GM23338 (cell line): ENCODE data around the gene CRYL1. TPM values are rescaled to one million over a fixed set of nuclear protein-coding genes. Genes with fewer than 3 reads are reported as not detected.

Experiments
- ATAC-seq: fragments of 200-7000 bp; cut with Tn5 transposase; 3 replicates; pipeline ENCODE4 v1.9.1; 2020
- DNase-seq: peaks from one replicate; pipeline ENCODE4 v3.0.0-alpha.2; 2015; ENCODE audit warnings: low spot score
- H2AFZ ChIP-seq: fragments of 200-600 bp; sonication (generic); 2 replicates; pipeline ENCODE4 v1.8.0; 2016; ENCODE audit warnings: antibody characterized with exemption, mild to moderate bottlenecking, moderate library complexity
- H3F3A ChIP-seq: fragments of 200-600 bp; sonication (generic); replicated peaks from 2 replicates; pipeline ENCODE4 v1.8.0; 2017; ENCODE audit warnings: antibody characterized with exemption, mixed run types, low read depth
- H3K27ac ChIP-seq: fragments of 200-600 bp; sonication (generic); 2 replicates; pipeline ENCODE4 v1.6.1; 2016; ENCODE audit warnings: low read depth
- H3K27me3 ChIP-seq: fragments of 200-600 bp; sonication (generic); 2 replicates; pipeline ENCODE4 v1.8.0; 2016; ENCODE audit warnings: mild to moderate bottlenecking, mixed run types, moderate library complexity; ENCODE audit not compliant: insufficient read depth
- H3K36me3 ChIP-seq: fragments of 200-600 bp; sonication (generic); 2 replicates; pipeline ENCODE4 v1.8.0; 2016; ENCODE audit warnings: mild to moderate bottlenecking; ENCODE audit not compliant: insufficient read depth
- H3K4me1 ChIP-seq: fragments of 200-600 bp; sonication (generic); 2 replicates; pipeline ENCODE4 v1.8.0; 2016; ENCODE audit warnings: mild to moderate bottlenecking, moderate library complexity; ENCODE audit not compliant: insufficient read depth
- H3K4me2 ChIP-seq: fragments of 200-600 bp; sonication (generic); 2 replicates; pipeline ENCODE4 v1.7.1; 2017; ENCODE audit warnings: mixed run types
- H3K4me3 ChIP-seq: fragments of 200-600 bp; sonication (generic); 2 replicates; pipeline ENCODE4 v1.6.1; 2016; ENCODE audit warnings: mixed run types
- H3K79me2 ChIP-seq: fragments of 200-600 bp; sonication (generic); replicated peaks from 2 replicates; pipeline ENCODE4 v1.8.0; 2017; ENCODE audit warnings: mild to moderate bottlenecking; ENCODE audit not compliant: insufficient read depth
- H3K9me2 ChIP-seq: fragments of 200-600 bp; sonication (generic); 2 replicates; pipeline ENCODE4 v1.8.0; 2017; ENCODE audit not compliant: insufficient read depth
- H4K20me1 ChIP-seq: fragments of 200-600 bp; sonication (generic); replicated peaks from 2 replicates; pipeline ENCODE4 v1.8.0; 2017; ENCODE audit warnings: mild to moderate bottlenecking; ENCODE audit not compliant: insufficient read depth
- H3K27ac Mint-ChIP-seq: 2 replicates; pipeline ENCODE4 v1.8.0; 2020; ENCODE audit warnings: inconsistent platforms, mild to moderate bottlenecking, moderate library complexity, mixed read lengths
- H3K27me3 Mint-ChIP-seq: 3 replicates; pipeline ENCODE4 v1.8.0; 2022; ENCODE audit warnings: low read depth, mild to moderate bottlenecking, moderate library complexity, mixed read lengths, inconsistent platforms; ENCODE audit not compliant: insufficient read depth, poor library complexity
- H3K36me3 Mint-ChIP-seq: 3 replicates; pipeline ENCODE4 v1.8.0; 2021; ENCODE audit warnings: low read depth, mild to moderate bottlenecking, inconsistent platforms, moderate library complexity, mixed read lengths
- H3K4me1 Mint-ChIP-seq: 3 replicates; pipeline ENCODE4 v1.8.0; 2020; ENCODE audit warnings: mild to moderate bottlenecking, inconsistent platforms, mixed read lengths
- H3K4me3 Mint-ChIP-seq: 3 replicates; pipeline ENCODE4 v1.8.0; 2021; ENCODE audit warnings: moderate library complexity, mild to moderate bottlenecking, inconsistent platforms, mixed read lengths
- H3K9me3 Mint-ChIP-seq: 3 replicates; pipeline ENCODE4 v1.8.0; 2020; ENCODE audit warnings: moderate library complexity, mild to moderate bottlenecking, inconsistent platforms, mixed read lengths
- ETS1 ChIP-seq: IDR thresholded peaks from 2 replicates; pipeline ENCODE4 v1.6.1; 2016; ENCODE audit warnings: antibody characterized with exemption
- EZH2 ChIP-seq: fragments of 200-600 bp; sonication (generic); IDR thresholded peaks from one replicate; pipeline ENCODE4 v1.8.0; 2017; ENCODE audit warnings: antibody characterized with exemption, mild to moderate bottlenecking, low read depth; ENCODE audit not compliant: unreplicated experiment
- EZH2phosphoT487 ChIP-seq: fragments of 200-600 bp; sonication (generic); IDR thresholded peaks from one replicate; pipeline ENCODE4 v1.8.1; 2018; ENCODE audit warnings: antibody characterized with exemption; ENCODE audit not compliant: unreplicated experiment
- NANOG ChIP-seq: IDR thresholded peaks from 2 replicates; pipeline ENCODE4 v1.6.1; 2016; ENCODE audit warnings: antibody characterized with exemption, borderline replicate concordance
- POLR2AphosphoS5 ChIP-seq: IDR thresholded peaks from 2 replicates; pipeline ENCODE4 v1.6.1; 2016; ENCODE audit warnings: antibody characterized with exemption, low read depth
- STAT1 ChIP-seq: IDR thresholded peaks from one replicate; pipeline ENCODE4 v1.6.1; 2016; ENCODE audit warnings: antibody characterized with exemption; ENCODE audit not compliant: unreplicated experiment
- ZNF114 ChIP-seq: fragments of 250-450 bp; sonication (Bioruptor Pico); IDR thresholded peaks from 2 replicates; pipeline ENCODE4 v1.5.0; 2020; ENCODE audit warnings: mild to moderate bottlenecking, moderate library complexity
- ZNF331 ChIP-seq: fragments of 250-450 bp; sonication (Bioruptor Pico); IDR thresholded peaks from 2 replicates; pipeline ENCODE4 v1.5.0; 2020; ENCODE audit warnings: low read depth, mild to moderate bottlenecking, moderate library complexity
- polyA plus RNA-seq: library from polyadenylated mRNA; unstranded; fragments of >200 nt; fragmentation: Nextera tagmentation; extraction: Ambion mirVana; gene quantifications from 2 replicates; pipeline ENCODE4 v1.2.1, GENCODE V29; 2016
- total RNA-seq: library from RNA; depleted of rRNA; stranded (reverse); fragments of >200 nt; shearing (Covaris generic); gene quantifications from 2 replicates; pipeline ENCODE4 v1.2.3, GENCODE V29; 2014
- TF ChIP-seq, protein P1 (sequence below): IDR thresholded peaks from one replicate; pipeline ENCODE4 v1.6.1; 2018; ENCODE audit warnings: antibody characterized with exemption; ENCODE audit not compliant: unreplicated experiment
- TF ChIP-seq, protein P2 (sequence below), 2 experiments: fragments of 200-600 bp in 1 of 2; sonication (generic) in 1 of 2; conservative IDR thresholded peaks; 2 replicates each; pipeline versions ENCODE4 v1.5.1 to v1.6.1; 2016 to 2017; ENCODE audit warnings: antibody characterized with exemption in 2 of 2, low read depth in 2 of 2, mild to moderate bottlenecking in 2 of 2, moderate library complexity in 1 of 2
- TF ChIP-seq, protein P3 (sequence below): fragments of 250-450 bp; sonication (Bioruptor Pico); IDR thresholded peaks from 2 replicates; pipeline ENCODE4 v1.5.0; 2020; ENCODE audit warnings: mild to moderate bottlenecking, moderate library complexity

CRYL1 gene
- total and polyA plus RNA-seq, 2 experiments from 2014 or later = 2.2 to 2.6 TPM

DNA sequence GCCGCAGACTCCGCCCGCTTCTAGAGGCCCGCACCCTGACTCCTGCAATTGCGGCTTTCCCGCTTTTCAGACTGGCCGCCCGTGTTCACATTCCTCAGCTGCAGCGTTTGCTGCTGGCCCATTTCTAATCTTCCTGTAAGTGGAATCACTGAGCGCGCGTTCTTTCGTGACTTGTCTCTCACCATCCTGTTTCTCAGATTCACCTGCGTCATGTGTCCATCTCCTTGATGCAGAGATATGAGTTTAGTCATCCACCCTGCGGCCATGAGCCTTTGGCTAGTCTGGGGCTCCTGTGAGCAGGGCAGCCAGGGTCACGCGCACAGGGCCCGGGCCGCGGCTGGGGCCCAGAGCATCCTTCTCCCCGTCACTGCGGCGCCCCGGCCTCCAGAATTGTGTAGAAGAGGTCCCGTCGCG lies 110.0 kb downstream of the CRYL1 start:
- H3K4me1 Mint-ChIP-seq = peaks cover 30% of the 10 kb centered on the region
- H4K20me1 ChIP-seq = no peaks in the 10 kb centered on the region
- DNase-seq (peak; percentile 49), ATAC-seq (no peak)
- peak overlapping the region; percentile 47; the same call in 1 of the 2 replicates for H3K4me3 ChIP-seq
- H3K9me3 Mint-ChIP-seq = peaks cover 2% of the 10 kb centered on the region; the same call in 1 of the 3 replicates
- peaks cover 26% of the 10 kb centered on the region for H3K4me1 ChIP-seq
- no peaks in the 10 kb centered on the region for H3K79me2 ChIP-seq
- H3K27ac Mint-ChIP-seq = no peak overlapping the region
- H3K9me2 ChIP-seq = 0 out of 2 replicates have a peak, but pooled peaks cover 3% of the 10 kb centered on the region
- H2AFZ ChIP-seq = peak overlapping the region; percentile 92
- H3K4me2 ChIP-seq = peak overlapping the region; percentile 81; the same call in 1 of the 2 replicates
- TF ChIP-seq, protein P1, sequence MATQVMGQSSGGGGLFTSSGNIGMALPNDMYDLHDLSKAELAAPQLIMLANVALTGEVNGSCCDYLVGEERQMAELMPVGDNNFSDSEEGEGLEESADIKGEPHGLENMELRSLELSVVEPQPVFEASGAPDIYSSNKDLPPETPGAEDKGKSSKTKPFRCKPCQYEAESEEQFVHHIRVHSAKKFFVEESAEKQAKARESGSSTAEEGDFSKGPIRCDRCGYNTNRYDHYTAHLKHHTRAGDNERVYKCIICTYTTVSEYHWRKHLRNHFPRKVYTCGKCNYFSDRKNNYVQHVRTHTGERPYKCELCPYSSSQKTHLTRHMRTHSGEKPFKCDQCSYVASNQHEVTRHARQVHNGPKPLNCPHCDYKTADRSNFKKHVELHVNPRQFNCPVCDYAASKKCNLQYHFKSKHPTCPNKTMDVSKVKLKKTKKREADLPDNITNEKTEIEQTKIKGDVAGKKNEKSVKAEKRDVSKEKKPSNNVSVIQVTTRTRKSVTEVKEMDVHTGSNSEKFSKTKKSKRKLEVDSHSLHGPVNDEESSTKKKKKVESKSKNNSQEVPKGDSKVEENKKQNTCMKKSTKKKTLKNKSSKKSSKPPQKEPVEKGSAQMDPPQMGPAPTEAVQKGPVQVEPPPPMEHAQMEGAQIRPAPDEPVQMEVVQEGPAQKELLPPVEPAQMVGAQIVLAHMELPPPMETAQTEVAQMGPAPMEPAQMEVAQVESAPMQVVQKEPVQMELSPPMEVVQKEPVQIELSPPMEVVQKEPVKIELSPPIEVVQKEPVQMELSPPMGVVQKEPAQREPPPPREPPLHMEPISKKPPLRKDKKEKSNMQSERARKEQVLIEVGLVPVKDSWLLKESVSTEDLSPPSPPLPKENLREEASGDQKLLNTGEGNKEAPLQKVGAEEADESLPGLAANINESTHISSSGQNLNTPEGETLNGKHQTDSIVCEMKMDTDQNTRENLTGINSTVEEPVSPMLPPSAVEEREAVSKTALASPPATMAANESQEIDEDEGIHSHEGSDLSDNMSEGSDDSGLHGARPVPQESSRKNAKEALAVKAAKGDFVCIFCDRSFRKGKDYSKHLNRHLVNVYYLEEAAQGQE = no peak
- TF ChIP-seq, protein P2, sequence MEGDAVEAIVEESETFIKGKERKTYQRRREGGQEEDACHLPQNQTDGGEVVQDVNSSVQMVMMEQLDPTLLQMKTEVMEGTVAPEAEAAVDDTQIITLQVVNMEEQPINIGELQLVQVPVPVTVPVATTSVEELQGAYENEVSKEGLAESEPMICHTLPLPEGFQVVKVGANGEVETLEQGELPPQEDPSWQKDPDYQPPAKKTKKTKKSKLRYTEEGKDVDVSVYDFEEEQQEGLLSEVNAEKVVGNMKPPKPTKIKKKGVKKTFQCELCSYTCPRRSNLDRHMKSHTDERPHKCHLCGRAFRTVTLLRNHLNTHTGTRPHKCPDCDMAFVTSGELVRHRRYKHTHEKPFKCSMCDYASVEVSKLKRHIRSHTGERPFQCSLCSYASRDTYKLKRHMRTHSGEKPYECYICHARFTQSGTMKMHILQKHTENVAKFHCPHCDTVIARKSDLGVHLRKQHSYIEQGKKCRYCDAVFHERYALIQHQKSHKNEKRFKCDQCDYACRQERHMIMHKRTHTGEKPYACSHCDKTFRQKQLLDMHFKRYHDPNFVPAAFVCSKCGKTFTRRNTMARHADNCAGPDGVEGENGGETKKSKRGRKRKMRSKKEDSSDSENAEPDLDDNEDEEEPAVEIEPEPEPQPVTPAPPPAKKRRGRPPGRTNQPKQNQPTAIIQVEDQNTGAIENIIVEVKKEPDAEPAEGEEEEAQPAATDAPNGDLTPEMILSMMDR (conservative IDR thresholded peaks at IDR 0.05; ENCODE audit: low read depth in 2 of 2) = no peak
- TF ChIP-seq ZNF114 (CRISPR knock-in tag) (no peak), POLR2AphosphoS5 (no peak), STAT1 (no peak), EZH2phosphoT487 (no peak), NANOG (no peak), ETS1 (no peak), ZNF331 (CRISPR knock-in tag) (no peak), EZH2 (no peak)
- TF ChIP-seq, protein P3, sequence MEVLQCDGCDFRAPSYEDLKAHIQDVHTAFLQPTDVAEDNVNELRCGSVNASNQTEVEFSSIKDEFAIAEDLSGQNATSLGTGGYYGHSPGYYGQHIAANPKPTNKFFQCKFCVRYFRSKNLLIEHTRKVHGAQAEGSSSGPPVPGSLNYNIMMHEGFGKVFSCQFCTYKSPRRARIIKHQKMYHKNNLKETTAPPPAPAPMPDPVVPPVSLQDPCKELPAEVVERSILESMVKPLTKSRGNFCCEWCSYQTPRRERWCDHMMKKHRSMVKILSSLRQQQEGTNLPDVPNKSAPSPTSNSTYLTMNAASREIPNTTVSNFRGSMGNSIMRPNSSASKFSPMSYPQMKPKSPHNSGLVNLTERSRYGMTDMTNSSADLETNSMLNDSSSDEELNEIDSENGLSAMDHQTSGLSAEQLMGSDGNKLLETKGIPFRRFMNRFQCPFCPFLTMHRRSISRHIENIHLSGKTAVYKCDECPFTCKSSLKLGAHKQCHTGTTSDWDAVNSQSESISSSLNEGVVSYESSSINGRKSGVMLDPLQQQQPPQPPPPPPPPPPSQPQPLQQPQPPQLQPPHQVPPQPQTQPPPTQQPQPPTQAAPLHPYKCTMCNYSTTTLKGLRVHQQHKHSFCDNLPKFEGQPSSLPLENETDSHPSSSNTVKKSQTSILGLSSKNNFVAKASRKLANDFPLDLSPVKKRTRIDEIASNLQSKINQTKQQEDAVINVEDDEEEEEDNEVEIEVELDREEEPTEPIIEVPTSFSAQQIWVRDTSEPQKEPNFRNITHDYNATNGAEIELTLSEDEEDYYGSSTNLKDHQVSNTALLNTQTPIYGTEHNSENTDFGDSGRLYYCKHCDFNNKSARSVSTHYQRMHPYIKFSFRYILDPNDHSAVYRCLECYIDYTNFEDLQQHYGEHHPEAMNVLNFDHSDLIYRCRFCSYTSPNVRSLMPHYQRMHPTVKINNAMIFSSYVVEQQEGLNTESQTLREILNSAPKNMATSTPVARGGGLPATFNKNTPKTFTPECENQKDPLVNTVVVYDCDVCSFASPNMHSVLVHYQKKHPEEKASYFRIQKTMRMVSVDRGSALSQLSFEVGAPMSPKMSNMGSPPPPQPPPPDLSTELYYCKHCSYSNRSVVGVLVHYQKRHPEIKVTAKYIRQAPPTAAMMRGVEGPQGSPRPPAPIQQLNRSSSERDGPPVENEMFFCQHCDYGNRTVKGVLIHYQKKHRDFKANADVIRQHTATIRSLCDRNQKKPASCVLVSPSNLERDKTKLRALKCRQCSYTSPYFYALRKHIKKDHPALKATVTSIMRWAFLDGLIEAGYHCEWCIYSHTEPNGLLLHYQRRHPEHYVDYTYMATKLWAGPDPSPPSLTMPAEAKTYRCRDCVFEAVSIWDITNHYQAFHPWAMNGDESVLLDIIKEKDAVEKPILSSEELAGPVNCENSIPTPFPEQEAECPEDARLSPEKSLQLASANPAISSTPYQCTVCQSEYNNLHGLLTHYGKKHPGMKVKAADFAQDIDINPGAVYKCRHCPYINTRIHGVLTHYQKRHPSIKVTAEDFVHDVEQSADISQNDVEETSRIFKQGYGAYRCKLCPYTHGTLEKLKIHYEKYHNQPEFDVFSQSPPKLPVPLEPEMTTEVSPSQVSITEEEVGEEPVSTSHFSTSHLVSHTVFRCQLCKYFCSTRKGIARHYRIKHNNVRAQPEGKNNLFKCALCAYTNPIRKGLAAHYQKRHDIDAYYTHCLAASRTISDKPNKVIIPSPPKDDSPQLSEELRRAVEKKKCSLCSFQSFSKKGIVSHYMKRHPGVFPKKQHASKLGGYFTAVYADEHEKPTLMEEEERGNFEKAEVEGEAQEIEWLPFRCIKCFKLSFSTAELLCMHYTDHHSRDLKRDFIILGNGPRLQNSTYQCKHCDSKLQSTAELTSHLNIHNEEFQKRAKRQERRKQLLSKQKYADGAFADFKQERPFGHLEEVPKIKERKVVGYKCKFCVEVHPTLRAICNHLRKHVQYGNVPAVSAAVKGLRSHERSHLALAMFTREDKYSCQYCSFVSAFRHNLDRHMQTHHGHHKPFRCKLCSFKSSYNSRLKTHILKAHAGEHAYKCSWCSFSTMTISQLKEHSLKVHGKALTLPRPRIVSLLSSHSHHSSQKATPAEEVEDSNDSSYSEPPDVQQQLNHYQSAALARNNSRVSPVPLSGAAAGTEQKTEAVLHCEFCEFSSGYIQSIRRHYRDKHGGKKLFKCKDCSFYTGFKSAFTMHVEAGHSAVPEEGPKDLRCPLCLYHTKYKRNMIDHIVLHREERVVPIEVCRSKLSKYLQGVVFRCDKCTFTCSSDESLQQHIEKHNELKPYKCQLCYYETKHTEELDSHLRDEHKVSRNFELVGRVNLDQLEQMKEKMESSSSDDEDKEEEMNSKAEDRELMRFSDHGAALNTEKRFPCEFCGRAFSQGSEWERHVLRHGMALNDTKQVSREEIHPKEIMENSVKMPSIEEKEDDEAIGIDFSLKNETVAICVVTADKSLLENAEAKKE (CRISPR knock-in tag) = no peak
- H3K36me3 Mint-ChIP-seq = no peaks in the 10 kb centered on the region
- no peak overlapping the region for H3K4me3 Mint-ChIP-seq
- no peak overlapping the region for H3K27ac ChIP-seq
- H3K27me3 Mint-ChIP-seq = peaks cover 14% of the 10 kb centered on the region
- H3K27me3 ChIP-seq = peaks cover 40% of the 10 kb centered on the region
- no peaks in the 10 kb centered on the region; the same call in 1 of the 2 replicates for H3F3A ChIP-seq
- H3K36me3 ChIP-seq = no peaks in the 10 kb centered on the region
